ENCODE measurements around the gene KLRG1. TPM values are rescaled to one million over a fixed set of nuclear protein-coding genes. Genes with fewer than 3 reads are reported as not detected.

Gene KLRG1
- total and polyA plus RNA-seq, 4 donors: 0.88 to 4.5 (median 3.5) TPM

DNA sequence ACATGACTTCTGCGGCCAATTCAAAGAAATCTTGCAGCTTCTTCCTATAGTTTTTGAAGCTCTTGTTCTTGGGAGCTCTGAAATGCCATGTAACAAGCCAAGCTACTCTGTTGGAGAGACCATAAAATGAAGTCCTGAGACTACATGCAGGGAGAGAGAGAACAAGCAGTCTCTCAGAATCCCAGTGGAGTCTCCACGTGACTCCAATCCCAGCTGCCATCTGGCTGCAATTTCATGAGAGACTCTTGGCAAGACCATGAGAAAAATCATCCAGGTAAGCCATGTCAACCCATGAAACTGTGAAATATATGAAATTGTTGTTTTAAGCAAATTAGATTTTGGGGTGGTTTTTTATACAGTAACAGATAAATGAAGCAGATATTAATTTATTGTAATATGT, 54.4 kb downstream of the KLRG1 start:
- WGBS, 2 donors: 70 to 78% methylated on average over 2 of the region's 2 CpGs
- Histone ChIP-seq H3K4me3 (ENCODE audit: low read length in 2 of 2) (no peak overlapping the region), H3K36me3 (ENCODE audit: control insufficient read depth in 1 of 2, insufficient read depth in 2 of 2, low read length in 1 of 2) (no peaks in the 10 kb centered on the region), H3K9me3 (ENCODE audit: control insufficient read depth, low read length) (no peaks in the 10 kb centered on the region), H3K27me3 (ENCODE audit: control insufficient read depth in 1 of 2, insufficient read depth in 2 of 2, low read length in 1 of 2) (no peaks in the 10 kb centered on the region), H3K4me1 (ENCODE audit: control insufficient read depth in 1 of 2, insufficient read depth in 2 of 2, low read length in 2 of 2) (no peaks in the 10 kb centered on the region), H3K27ac (ENCODE audit: low read depth in 1 of 2, low read length in 2 of 2) (no peak overlapping the region)
- intact Hi-C loops (cut with DNase I): loop anchor here (5.0 to 10.0 kb wide), 3 partner anchors 91 to 499 kb away; partner anchors contain the start of genes MFAP5 (in 2 of the 2) and CLEC4E (in 1 of the 2)
- ATAC-seq (ENCODE audit: low FRiP score) (no peak), DNase-seq (no peak)

DNA sequence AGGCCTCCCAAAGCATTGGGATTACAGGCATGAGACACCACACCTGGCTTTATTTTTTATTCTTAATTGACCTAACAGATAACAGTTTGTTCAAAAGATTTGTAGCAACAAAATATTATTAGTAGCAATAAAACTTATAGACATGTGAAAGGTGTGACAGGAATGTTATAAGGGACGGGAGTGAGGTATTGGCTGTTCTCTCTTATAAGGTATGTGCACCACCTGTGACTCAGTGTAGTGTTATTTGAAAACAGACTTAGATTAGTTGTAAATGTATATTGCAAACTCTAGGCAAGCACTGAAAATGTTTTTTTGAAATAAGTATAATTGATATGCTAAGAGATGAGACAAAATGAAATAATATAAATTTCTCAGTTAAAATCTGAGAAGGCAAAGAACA, 57.8 kb downstream of the KLRG1 start:
- Histone ChIP-seq H3K27ac (ENCODE audit: low read depth in 1 of 2, low read length in 2 of 2) (no peak overlapping the region), H3K4me3 (ENCODE audit: low read length in 2 of 2) (no peak overlapping the region), H3K9me3 (ENCODE audit: control insufficient read depth, low read length) (no peaks in the 10 kb centered on the region), H3K27me3 (ENCODE audit: control insufficient read depth in 1 of 2, insufficient read depth in 2 of 2, low read length in 1 of 2) (no peaks in the 10 kb centered on the region), H3K4me1 (ENCODE audit: control insufficient read depth in 1 of 2, insufficient read depth in 2 of 2, low read length in 2 of 2) (no peaks in the 10 kb centered on the region), H3K36me3 (ENCODE audit: control insufficient read depth in 1 of 2, insufficient read depth in 2 of 2, low read length in 1 of 2) (no peaks in the 10 kb centered on the region)
- no peak for ATAC-seq (ENCODE audit: low FRiP score)
- no peak for DNase-seq
- intact Hi-C loops (cut with DNase I): loop anchor here (5.0 to 10.0 kb wide), 3 partner anchors 95 to 502 kb away; partner anchors contain the start of genes MFAP5 (in 2 of the 2) and CLEC4E (in 1 of the 2)
- 90 to 98% methylated on average over 1 of the region's 1 CpG for WGBS, 2 donors

DNA sequence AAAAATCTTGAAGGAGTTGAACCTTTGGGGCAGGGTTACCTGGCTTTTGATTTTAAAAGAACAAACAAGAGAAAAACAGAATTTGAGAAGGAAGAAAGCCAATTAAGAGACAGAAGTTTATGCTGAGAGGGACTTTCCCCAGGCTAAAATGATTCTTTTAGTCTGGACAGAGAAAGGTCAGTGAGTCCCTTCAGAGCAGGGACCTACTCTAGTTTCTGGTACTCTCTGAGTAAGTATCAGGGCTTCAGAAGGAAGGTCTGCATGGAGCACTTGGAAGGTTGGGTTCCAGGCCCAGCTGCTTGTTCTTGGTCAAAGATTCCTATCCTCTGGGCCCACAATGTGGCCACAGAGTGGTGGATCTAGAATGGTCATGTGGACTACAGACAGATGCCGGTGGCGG, 59.6 kb downstream of the KLRG1 start:
- H3K36me3 ChIP-seq (ENCODE audit: control insufficient read depth in 1 of 2, insufficient read depth in 2 of 2, low read length in 1 of 2): no peaks in the 10 kb centered on the region
- no peaks in the 10 kb centered on the region for H3K4me1 ChIP-seq (ENCODE audit: control insufficient read depth in 1 of 2, insufficient read depth in 2 of 2, low read length in 2 of 2)
- no peak overlapping the region for H3K4me3 ChIP-seq (ENCODE audit: low read length in 2 of 2)
- no peaks in the 10 kb centered on the region for H3K27me3 ChIP-seq (ENCODE audit: control insufficient read depth in 1 of 2, insufficient read depth in 2 of 2, low read length in 1 of 2)
- intact Hi-C loops (cut with DNase I): loop anchor here (5.0 to 10.0 kb wide), 3 partner anchors 97 to 504 kb away; partner anchors contain the start of genes MFAP5 (in 2 of the 2) and CLEC4E (in 1 of the 2)
- H3K9me3 ChIP-seq (ENCODE audit: control insufficient read depth, low read length): no peaks in the 10 kb centered on the region
- H3K27ac ChIP-seq (ENCODE audit: low read depth in 1 of 2, low read length in 2 of 2): no peak overlapping the region
- DNase-seq: no peak
- no peak for ATAC-seq (ENCODE audit: low FRiP score)
- WGBS, 2 donors: 97 to 98% methylated on average over 2 of the region's 2 CpGs

DNA sequence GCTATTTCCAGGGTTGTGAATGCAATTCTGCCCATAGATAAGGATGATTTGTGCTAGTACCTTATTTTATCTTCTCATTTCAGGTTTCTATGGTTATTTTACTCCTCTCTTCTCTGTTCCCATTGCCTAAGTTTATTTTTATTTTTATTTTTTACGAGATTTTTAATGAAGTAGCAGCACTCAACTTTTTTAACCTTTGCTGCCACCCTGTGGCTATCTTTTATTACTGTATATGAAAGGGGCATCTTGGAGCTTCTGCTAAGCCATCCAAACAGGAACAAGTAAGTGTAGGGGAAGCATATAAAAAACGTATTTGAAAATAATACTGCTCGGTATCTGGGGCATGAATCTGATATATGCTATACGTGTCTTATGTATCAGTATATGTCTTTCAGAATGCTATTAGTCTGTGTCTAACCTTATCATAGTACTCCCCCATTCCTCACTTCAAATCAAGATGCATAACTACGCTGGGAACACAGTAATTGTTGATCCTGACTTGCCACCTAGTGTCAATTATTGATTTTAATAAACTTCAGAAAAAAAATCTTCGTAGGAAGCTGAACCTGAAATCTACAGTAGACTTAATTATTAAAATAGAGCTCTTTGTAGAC, 60.3 kb downstream of the KLRG1 start:
- intact Hi-C loops (cut with DNase I): loop anchor here (5.0 to 10.0 kb wide), 3 partner anchors 97 to 505 kb away; partner anchors contain the start of genes MFAP5 (in 2 of the 2) and CLEC4E (in 1 of the 2)
- no peak for DNase-seq
- Histone ChIP-seq H3K27me3 (ENCODE audit: control insufficient read depth in 1 of 2, insufficient read depth in 2 of 2, low read length in 1 of 2) (no peaks in the 10 kb centered on the region), H3K9me3 (ENCODE audit: control insufficient read depth, low read length) (no peaks in the 10 kb centered on the region), H3K36me3 (ENCODE audit: control insufficient read depth in 1 of 2, insufficient read depth in 2 of 2, low read length in 1 of 2) (no peaks in the 10 kb centered on the region), H3K27ac (ENCODE audit: low read depth in 1 of 2, low read length in 2 of 2) (no peak overlapping the region), H3K4me3 (ENCODE audit: low read length in 2 of 2) (no peak overlapping the region), H3K4me1 (ENCODE audit: control insufficient read depth in 1 of 2, insufficient read depth in 2 of 2, low read length in 2 of 2) (no peaks in the 10 kb centered on the region)
- ATAC-seq (ENCODE audit: low FRiP score): peak; percentile 57
- 17 to 21% methylated on average over 6 of the region's 6 CpGs for WGBS, 2 donors

DNA sequence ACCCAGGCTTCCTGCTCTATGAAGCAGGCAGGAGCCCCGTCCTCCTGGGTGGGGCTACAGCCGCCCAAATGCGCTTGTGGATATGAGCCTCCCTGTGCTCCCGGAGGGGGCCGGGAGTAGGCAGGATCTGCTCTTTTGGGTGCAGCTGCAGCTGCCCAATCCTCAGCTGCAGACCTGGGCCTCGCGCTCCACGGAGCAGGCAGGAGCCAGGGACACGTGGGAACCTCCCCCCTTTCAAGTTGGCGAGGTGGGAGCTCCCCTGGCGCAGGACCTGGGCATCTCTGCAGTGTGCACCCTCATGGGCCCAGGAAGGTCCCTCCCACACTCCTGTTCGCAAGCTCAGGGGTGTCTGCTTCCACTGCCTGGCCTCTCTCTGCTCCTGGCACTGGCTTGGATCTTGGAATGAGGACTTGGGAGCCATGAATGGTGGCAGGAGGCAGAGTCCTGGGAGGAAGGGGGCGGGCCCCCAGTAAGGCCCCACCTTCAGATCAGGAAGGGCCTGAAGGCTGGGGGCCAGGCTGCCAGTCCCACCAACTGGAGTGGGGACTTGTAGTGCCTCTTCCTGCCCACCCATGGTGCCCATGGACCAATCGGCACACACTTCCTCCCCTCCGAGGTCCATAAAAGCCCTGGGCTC, 61.3 kb downstream of the KLRG1 start:
- intact Hi-C loops (cut with DNase I): no loop called here
- 86 to 88% methylated on average over 15 of the region's 15 CpGs for WGBS, 2 donors

DNA sequence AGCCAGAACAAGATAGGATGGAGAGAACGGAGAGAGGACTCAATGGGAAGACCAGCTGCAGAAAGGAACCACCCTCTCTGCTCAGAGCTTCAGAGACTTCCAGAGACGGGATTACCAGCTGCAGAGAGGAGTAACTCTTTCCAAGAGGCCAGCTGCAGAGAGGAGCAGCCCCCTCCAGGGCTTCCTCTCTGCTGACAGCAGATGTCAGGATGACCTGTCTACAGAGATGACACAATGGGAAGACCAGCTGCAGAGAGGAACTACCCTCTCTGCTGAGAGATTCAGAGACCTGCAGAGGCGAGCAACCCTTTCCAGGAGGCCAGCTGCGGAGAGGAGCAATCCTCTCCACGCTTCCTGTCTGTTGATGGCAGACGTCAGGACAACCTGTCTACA, 61.8 kb downstream of the KLRG1 start:
- peaks cover 0 to 3% of the 10 kb centered on the region in 2 donors for H3K27me3 ChIP-seq (ENCODE audit: control insufficient read depth in 1 of 2, insufficient read depth in 2 of 2, low read length in 1 of 2)
- WGBS, 2 donors: 86 to 88% methylated on average over 6 of the region's 6 CpGs
- no peak for DNase-seq
- H3K36me3 ChIP-seq (ENCODE audit: control insufficient read depth in 1 of 2, insufficient read depth in 2 of 2, low read length in 1 of 2): no peaks in the 10 kb centered on the region
- no peak overlapping the region for H3K27ac ChIP-seq (ENCODE audit: low read depth in 1 of 2, low read length in 2 of 2)
- intact Hi-C loops (cut with DNase I): no loop called here
- no peak overlapping the region for H3K4me3 ChIP-seq (ENCODE audit: low read length in 2 of 2)
- no peak for ATAC-seq (ENCODE audit: low FRiP score)
- no peaks in the 10 kb centered on the region for H3K4me1 ChIP-seq (ENCODE audit: control insufficient read depth in 1 of 2, insufficient read depth in 2 of 2, low read length in 2 of 2)
- H3K9me3 ChIP-seq (ENCODE audit: control insufficient read depth, low read length): no peaks in the 10 kb centered on the region

More for the DNA sequence above, 61.3 kb downstream of the KLRG1 start:
- H3K4me1 ChIP-seq (ENCODE audit: control insufficient read depth in 1 of 2, insufficient read depth in 2 of 2, low read length in 2 of 2): no peaks in the 10 kb centered on the region
- DNase-seq: peak in 1 of 2 donors; percentile 69
- no peak overlapping the region for H3K4me3 ChIP-seq (ENCODE audit: low read length in 2 of 2)
- no peaks in the 10 kb centered on the region for H3K36me3 ChIP-seq (ENCODE audit: control insufficient read depth in 1 of 2, insufficient read depth in 2 of 2, low read length in 1 of 2)
- no peaks in the 10 kb centered on the region for H3K9me3 ChIP-seq (ENCODE audit: control insufficient read depth, low read length)
- H3K27ac ChIP-seq (ENCODE audit: low read depth in 1 of 2, low read length in 2 of 2): no peak overlapping the region
- H3K27me3 ChIP-seq (ENCODE audit: control insufficient read depth in 1 of 2, insufficient read depth in 2 of 2, low read length in 1 of 2): no peaks in the 10 kb centered on the region
- ATAC-seq (ENCODE audit: low FRiP score): peak; percentile 11

DNA sequence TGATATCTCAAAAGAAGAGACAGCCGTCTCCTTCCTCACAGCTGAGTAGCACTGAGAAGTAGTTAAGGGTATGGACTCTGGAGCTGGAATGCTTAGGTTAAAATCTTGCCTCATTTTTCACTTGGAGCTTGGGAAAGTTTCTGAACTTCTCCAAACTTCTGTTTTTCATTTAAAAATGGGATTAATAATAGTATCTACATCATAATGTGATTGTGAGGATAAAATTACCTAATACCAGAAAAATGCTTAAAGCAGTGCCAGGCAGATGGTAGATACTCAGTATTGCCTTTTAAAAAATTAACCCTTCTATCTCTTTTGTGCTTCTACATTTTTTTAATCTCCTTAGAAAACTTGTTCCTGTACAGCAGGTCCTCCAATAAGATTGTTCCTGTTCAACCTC, 63.3 kb downstream of the KLRG1 start:
- Histone ChIP-seq H3K27me3 (ENCODE audit: control insufficient read depth in 1 of 2, insufficient read depth in 2 of 2, low read length in 1 of 2) (peaks cover 0 to 3% of the 10 kb centered on the region in 2 donors), H3K4me1 (ENCODE audit: control insufficient read depth in 1 of 2, insufficient read depth in 2 of 2, low read length in 2 of 2) (no peaks in the 10 kb centered on the region), H3K9me3 (ENCODE audit: control insufficient read depth, low read length) (no peaks in the 10 kb centered on the region), H3K4me3 (ENCODE audit: low read length in 2 of 2) (no peak overlapping the region), H3K36me3 (ENCODE audit: control insufficient read depth in 1 of 2, insufficient read depth in 2 of 2, low read length in 1 of 2) (no peaks in the 10 kb centered on the region), H3K27ac (ENCODE audit: low read depth in 1 of 2, low read length in 2 of 2) (no peak overlapping the region)
- intact Hi-C loops (cut with DNase I): no loop called here
- WGBS, 2 donors: 11 to 14% methylated on average over 1 of the region's 1 CpG
- no peak for ATAC-seq (ENCODE audit: low FRiP score)
- DNase-seq: no peak

Data from aorta (tissue), 5 donors.